Transverse colon (tissue), 4 donors: ENCODE measurements around the gene CD300LG. TPM values are rescaled to one million over a fixed set of nuclear protein-coding genes. Genes with fewer than 3 reads are reported as not detected.

ENCODE experiments used
- DNase-seq: peaks from one replicate; pipeline ENCODE4 v3.0.0-alpha.2; 2019
- H3K27ac ChIP-seq, 4 donors: fragments of 200-600 bp; sonication (generic); 2 replicates each; pipeline ENCODE4 v1.5.1; 2016 to 2018; ENCODE audit warnings: inconsistent platforms in 4 of 4
- H3K27me3 ChIP-seq: fragments of 200-600 bp; sonication (generic); 2 replicates; pipeline ENCODE4 v1.5.1; 2017; ENCODE audit warnings: inconsistent platforms
- H3K36me3 ChIP-seq, 4 donors: fragments of 200-600 bp; sonication (generic); 2 replicates each; pipeline ENCODE4 v1.5.1; 2017 to 2019; ENCODE audit warnings: inconsistent platforms in 4 of 4
- H3K4me1 ChIP-seq, 4 donors: fragments of 200-600 bp; sonication (generic); 2 replicates each; pipeline ENCODE4 v1.5.1; 2017 to 2020; ENCODE audit warnings: inconsistent platforms in 4 of 4
- H3K4me3 ChIP-seq, 4 donors: fragments of 200-600 bp; sonication (generic); 1 replicate in 1 of 4; 2 replicates in 3 of 4; pipeline versions ENCODE4 v1.5.1 to v1.6.1; 2017 to 2019; ENCODE audit warnings: inconsistent platforms in 4 of 4
- H3K9me3 ChIP-seq, 2 donors: fragments of 200-600 bp; sonication (generic); 2 replicates each; pipeline ENCODE4 v1.5.1; 2017 to 2019; ENCODE audit warnings: inconsistent platforms in 2 of 2
- EP300 ChIP-seq: sonication (generic); formaldehyde crosslinking; IDR thresholded peaks from one replicate; pipeline ENCODE4 v1.6.1; 2017; ENCODE audit warnings: antibody characterized with exemption, low read depth
- POLR2A ChIP-seq: fragments of 450-650 bp; IDR thresholded peaks from one replicate; pipeline ENCODE4 v1.6.1; 2016; ENCODE audit warnings: antibody characterized with exemption, mild to moderate bottlenecking, moderate library complexity
- POLR2AphosphoS5 ChIP-seq, 3 donors: sonication (generic); formaldehyde crosslinking; IDR thresholded peaks; one replicate each; pipeline ENCODE4 v1.6.1; 2016; ENCODE audit warnings: antibody characterized with exemption in 3 of 3
- WGBS, 2 donors: methylation state at CpG; one replicate each; pipeline ENCODE4 v1.1.5; 2018; ENCODE audit warnings: low coverage in 1 of 2; 5-methylcytosine and 5-hydroxymethylcytosine counted together
- in situ Hi-C, 4 donors: fragments of 200-750 bp; cut with MboI; loops; one replicate each; pipeline versions ENCODE4 v1.15.0 to v1.15.1; 2017; ENCODE audit warnings: low sequenced_read_pairs in 3 of 4, low pct_ligation_motif_present in 1 of 4, low pct_unique_long_range_greater_than_20kb in 1 of 4
- intact Hi-C: fragments of 100-400 bp; cut with DNase I; formaldehyde crosslinking; loops from one replicate; pipeline ENCODE4 v1.15.1; 2023; ENCODE audit warnings: low total_unique reads
- total RNA-seq, 4 donors: library from RNA; depleted of rRNA; stranded (reverse); fragments of >200 nt; gene quantifications; one replicate each; pipeline ENCODE4 v1.1.0, GENCODE V29; 2016
- TF ChIP-seq, protein P1 (sequence below), 5 experiments: fragments of 200-600 bp in 3 of 5; fragments of 450-650 bp in 2 of 5; sonication (generic) in 3 of 5; IDR thresholded peaks; 1 replicate in 2 of 5; 2 replicates in 3 of 5; pipeline ENCODE4 v1.5.1; 2016 to 2017; ENCODE audit warnings: antibody characterized with exemption in 5 of 5, inconsistent platforms in 3 of 5, mild to moderate bottlenecking in 2 of 5, moderate library complexity in 1 of 5

The CD300LG gene
- total RNA-seq, 4 donors from 2014 or later = 0.55 to 44.5 (median 1.4) TPM; not detected in 1

DNA sequence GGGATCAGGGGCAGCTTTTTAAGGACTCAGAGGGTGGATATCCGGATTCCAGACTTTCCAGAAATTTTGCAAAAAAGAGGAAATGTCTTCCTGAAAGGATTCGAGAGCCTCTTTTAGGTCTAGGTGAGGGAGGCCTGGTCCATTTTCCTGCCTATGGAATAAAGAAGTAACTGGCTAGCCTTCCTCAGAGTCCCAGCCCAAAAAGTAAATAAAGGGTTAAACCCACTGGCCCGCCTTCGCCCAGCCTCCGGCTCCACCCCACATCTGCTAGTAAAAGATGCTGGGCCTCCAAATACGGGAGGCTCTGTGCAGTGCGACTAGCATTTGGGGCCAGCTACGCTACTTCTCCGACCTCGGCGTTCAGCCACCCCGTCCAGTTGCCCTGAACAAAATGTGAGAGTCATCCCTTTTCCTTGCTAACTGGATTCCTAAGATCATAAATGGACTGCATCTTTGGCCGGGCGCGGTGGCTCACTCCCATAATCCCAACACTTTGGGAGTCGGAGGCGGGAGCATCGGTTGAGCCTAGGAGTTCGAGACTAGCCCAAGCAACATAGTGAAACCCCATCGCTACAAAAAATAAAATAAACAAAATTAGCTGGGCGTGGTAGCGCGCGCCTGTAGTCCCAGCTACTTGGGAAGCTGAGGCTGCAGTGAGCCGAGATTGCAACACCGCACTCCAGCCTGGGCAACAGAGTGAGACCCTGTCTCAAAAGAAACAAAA, 61.2 kb downstream of the CD300LG start:
- in situ Hi-C loops = no loop called here
- Histone ChIP-seq H3K36me3 (no peaks in the 10 kb centered on the region), H3K4me1 (peaks cover 12 to 36% (median 26%) of the 10 kb centered on the region in 4 donors), H3K27ac (peak overlapping the region; percentile 84 to 94 (median 85)), H3K27me3 (peaks cover 58% of the 10 kb centered on the region), H3K4me3 (peak overlapping the region in 3 of 4 donors; percentile 46 to 60 (median 50)), H3K9me3 (no peaks in the 10 kb centered on the region)
- TF ChIP-seq, protein P1, sequence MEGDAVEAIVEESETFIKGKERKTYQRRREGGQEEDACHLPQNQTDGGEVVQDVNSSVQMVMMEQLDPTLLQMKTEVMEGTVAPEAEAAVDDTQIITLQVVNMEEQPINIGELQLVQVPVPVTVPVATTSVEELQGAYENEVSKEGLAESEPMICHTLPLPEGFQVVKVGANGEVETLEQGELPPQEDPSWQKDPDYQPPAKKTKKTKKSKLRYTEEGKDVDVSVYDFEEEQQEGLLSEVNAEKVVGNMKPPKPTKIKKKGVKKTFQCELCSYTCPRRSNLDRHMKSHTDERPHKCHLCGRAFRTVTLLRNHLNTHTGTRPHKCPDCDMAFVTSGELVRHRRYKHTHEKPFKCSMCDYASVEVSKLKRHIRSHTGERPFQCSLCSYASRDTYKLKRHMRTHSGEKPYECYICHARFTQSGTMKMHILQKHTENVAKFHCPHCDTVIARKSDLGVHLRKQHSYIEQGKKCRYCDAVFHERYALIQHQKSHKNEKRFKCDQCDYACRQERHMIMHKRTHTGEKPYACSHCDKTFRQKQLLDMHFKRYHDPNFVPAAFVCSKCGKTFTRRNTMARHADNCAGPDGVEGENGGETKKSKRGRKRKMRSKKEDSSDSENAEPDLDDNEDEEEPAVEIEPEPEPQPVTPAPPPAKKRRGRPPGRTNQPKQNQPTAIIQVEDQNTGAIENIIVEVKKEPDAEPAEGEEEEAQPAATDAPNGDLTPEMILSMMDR (IDR thresholded peaks at IDR 0.05) = no peak
- peak in 2 of 3 donors; percentile 10 to 43 for TF ChIP-seq POLR2AphosphoS5 (IDR thresholded peaks at IDR 0.05)
- no peak for TF ChIP-seq POLR2A
- intact Hi-C loops = no loop called here
- DNase-seq = peak; percentile 64
- WGBS, 2 donors = 6 to 22% methylated on average over 6 to 26 of the region's 26 CpGs

DNA sequence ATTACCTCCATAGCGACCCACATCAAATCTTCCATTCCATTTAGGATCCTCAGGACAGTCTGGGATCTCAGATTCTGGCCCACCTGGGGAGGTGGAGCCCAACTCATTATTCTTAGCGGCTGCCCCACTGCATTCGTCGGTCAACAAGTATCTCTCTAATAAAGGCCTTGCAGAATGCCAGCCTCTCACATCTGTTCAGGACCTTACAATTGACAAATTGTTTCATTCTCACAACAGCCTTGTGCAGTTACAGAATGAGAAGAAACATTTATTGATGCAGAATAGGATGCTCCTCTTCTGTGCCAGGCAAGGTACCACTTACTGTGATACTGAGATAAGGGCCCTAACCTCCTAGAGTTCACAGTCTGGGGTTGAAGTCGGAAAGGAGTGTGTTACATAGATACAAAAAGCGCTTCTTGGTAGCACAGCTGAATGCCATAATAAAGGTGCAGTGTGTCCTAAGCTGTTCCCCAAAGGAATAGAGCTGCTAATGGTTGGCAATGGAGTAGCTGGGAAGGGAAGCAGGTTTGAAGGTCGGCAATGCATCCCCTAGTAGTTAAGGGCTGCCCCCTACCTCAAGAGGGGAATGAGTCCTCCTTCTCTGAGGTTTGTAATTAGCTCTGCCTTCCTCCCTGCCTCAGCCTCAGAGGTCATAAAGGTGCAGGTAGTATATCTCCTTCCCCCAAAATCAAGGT, 62.7 kb downstream of the CD300LG start:
- no peak for TF ChIP-seq POLR2A
- TF ChIP-seq EP300 = no peak
- TF ChIP-seq, protein P1 (IDR thresholded peaks at IDR 0.05) = no peak
- no peak for TF ChIP-seq POLR2AphosphoS5 (IDR thresholded peaks at IDR 0.05)
- Histone ChIP-seq H3K4me3 (no peak overlapping the region), H3K4me1 (peaks cover 12 to 36% (median 26%) of the 10 kb centered on the region in 4 donors), H3K27ac (no peak overlapping the region), H3K36me3 (no peaks in the 10 kb centered on the region), H3K27me3 (peaks cover 48% of the 10 kb centered on the region), H3K9me3 (no peaks in the 10 kb centered on the region)
- DNase-seq = no peak
- in situ Hi-C loops = no loop called here
- 40 to 58% methylated on average over 2 to 7 of the region's 7 CpGs for WGBS, 2 donors
- intact Hi-C loops = no loop called here

DNA sequence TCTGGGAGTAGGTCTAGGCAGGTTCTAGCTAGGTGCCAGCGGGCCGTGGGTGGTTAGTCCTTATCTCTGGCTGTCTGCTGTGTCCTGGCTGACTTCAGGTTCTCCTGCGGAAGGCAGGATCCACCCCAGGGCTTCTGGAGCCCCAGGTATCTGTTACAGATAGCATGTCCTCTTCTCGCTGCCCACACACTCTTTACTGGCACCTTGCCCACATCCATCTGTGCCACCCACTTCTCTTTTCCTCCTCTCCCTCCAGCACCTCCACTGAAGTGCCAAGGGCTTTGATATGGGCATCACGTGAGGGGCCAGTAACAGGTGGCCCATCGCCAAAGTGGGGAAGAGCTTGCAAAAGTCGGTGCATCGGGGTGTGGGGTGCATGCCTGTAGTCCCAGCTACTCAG, 64.9 kb downstream of the CD300LG start:
- H3K36me3 ChIP-seq = no peaks in the 10 kb centered on the region
- H3K4me3 ChIP-seq = no peak overlapping the region
- intact Hi-C loops (no loop called here), in situ Hi-C loops (no loop called here)
- DNase-seq = no peak
- WGBS, 2 donors = 53 to 75% methylated on average over 2 to 8 of the region's 8 CpGs
- TF ChIP-seq EP300 (no peak), POLR2A (no peak), POLR2AphosphoS5 (IDR thresholded peaks at IDR 0.05) (no peak)
- TF ChIP-seq, protein P1 (IDR thresholded peaks at IDR 0.05) = no peak
- peaks cover 28% of the 10 kb centered on the region for H3K27me3 ChIP-seq
- H3K9me3 ChIP-seq = no peaks in the 10 kb centered on the region
- H3K4me1 ChIP-seq = peaks cover 3 to 18% (median 11%) of the 10 kb centered on the region in 4 donors
- no peak overlapping the region for H3K27ac ChIP-seq

DNA sequence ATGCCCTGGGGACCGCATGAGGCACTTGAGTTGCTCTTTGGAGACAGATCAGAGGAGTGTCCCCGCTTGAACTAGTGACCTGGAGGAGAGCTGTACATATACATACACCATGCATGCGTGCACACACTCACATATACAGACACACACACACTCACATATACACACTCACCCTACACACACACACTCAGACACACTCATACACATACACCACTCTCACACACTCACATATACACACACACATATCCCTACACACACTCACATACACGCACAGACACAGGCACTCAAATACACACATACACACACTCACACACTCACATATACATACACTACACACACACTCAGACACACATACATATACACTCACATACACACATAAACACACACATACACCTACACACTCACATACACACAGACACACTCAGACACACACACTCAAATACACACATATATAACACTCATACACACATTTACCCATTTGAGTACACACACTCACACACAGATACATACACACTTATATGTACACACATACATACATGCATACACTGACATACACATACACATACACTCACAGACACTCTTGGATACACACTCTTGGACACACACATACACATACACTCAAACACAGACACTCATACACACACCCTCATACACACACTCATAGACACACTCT, 65.8 kb downstream of the CD300LG start:
- intact Hi-C loops = no loop called here
- in situ Hi-C loops = no loop called here
- Histone ChIP-seq H3K9me3 (no peaks in the 10 kb centered on the region), H3K4me3 (no peak overlapping the region), H3K27me3 (peaks cover 26% of the 10 kb centered on the region), H3K27ac (no peak overlapping the region), H3K4me1 (peaks cover 1 to 18% (median 7%) of the 10 kb centered on the region in 4 donors), H3K36me3 (no peaks in the 10 kb centered on the region)
- 59% methylated on average over 4 of the region's 4 CpGs; no CpG with 5 or more reads in 1 of the 2 donors for WGBS, 2 donors
- DNase-seq = no peak
- no peak for TF ChIP-seq EP300
- no peak for TF ChIP-seq POLR2AphosphoS5 (IDR thresholded peaks at IDR 0.05)
- TF ChIP-seq, protein P1 (IDR thresholded peaks at IDR 0.05) = no peak
- TF ChIP-seq POLR2A = no peak
